ENCODE results near the gene RUBCN. TPM values are rescaled to one million over a fixed set of nuclear protein-coding genes. Genes with fewer than 3 reads are reported as not detected.

Gene RUBCN
- total and polyA plus RNA-seq, 10 donors, result 7.5 to 129 (median 60.6) TPM

DNA sequence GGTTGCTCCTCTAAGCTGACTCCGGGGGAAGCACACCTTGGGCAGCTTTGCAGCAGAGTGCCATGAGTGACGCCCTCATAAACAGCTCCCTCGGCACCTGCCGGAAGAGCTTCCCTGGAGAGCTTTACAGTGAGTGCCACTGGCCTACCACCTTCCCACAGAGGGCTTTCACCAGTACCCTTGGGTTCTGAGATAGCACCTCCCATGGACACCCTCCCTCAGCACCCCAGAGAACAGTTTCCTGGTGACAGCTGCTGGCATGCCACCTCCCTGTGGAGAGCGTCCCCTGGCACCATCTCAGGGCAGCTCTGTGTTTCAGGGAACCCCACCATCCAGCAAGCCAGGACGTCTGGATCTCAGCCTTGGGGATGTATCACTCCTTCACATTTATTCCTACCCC is 49.1 kb downstream of the RUBCN start:
- Histone ChIP-seq H3K4me1 (no peaks in the 10 kb centered on the region), H3K36me3 (peaks cover 5 to 100% (median 55%) of the 10 kb centered on the region in 6 donors), H3K4me3 (no peak overlapping the region), H3K27ac (no peak overlapping the region), H3K27me3 (replicated peaks in 1 of 7) (no peaks in the 10 kb centered on the region), H3K9me3 (no peaks in the 10 kb centered on the region)
- intact Hi-C loops (cut with DNase I; ENCODE audit: low total_unique reads), result no loop called here
- WGBS, 5 donors, result 91 to 98% (median 97%) methylated on average over 5 to 6 of the region's 6 CpGs
- TF ChIP-seq, protein P1, sequence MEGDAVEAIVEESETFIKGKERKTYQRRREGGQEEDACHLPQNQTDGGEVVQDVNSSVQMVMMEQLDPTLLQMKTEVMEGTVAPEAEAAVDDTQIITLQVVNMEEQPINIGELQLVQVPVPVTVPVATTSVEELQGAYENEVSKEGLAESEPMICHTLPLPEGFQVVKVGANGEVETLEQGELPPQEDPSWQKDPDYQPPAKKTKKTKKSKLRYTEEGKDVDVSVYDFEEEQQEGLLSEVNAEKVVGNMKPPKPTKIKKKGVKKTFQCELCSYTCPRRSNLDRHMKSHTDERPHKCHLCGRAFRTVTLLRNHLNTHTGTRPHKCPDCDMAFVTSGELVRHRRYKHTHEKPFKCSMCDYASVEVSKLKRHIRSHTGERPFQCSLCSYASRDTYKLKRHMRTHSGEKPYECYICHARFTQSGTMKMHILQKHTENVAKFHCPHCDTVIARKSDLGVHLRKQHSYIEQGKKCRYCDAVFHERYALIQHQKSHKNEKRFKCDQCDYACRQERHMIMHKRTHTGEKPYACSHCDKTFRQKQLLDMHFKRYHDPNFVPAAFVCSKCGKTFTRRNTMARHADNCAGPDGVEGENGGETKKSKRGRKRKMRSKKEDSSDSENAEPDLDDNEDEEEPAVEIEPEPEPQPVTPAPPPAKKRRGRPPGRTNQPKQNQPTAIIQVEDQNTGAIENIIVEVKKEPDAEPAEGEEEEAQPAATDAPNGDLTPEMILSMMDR (IDR thresholded peaks at IDR 0.05 in 8 of 11, conservative IDR thresholded peaks at IDR 0.05 in 3 of 11), result no peak
- TF ChIP-seq POLR2AphosphoS5 (IDR thresholded peaks at IDR 0.05) (no peak), POLR2A (IDR thresholded peaks at IDR 0.05) (no peak)
- DNase-seq, result no peak

DNA sequence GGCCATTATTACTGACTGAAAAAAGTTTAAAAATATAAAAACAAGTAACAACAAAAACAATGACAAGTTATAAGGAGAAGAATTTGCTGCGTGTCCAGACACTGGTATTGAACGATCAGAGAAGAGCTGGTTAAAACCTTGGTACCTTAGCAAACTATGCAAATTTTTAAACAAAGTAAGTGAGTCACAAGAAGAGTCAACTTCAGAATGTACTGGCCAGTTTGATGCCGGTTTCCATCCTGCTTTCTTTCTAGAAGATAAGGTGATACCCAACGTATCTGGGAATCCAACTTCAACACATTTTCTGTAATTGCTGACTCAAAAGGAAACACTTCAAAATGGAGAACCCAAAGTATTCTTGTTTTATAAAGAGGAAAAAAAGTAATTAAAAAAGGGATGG is 49.8 kb downstream of the RUBCN start:
- Histone ChIP-seq H3K27me3 (replicated peaks in 1 of 7) (no peaks in the 10 kb centered on the region), H3K36me3 (peaks cover 5 to 100% (median 56%) of the 10 kb centered on the region in 6 donors), H3K27ac (no peak overlapping the region), H3K4me1 (no peaks in the 10 kb centered on the region), H3K4me3 (no peak overlapping the region), H3K9me3 (no peaks in the 10 kb centered on the region)
- TF ChIP-seq, protein P1 (IDR thresholded peaks at IDR 0.05 in 8 of 11, conservative IDR thresholded peaks at IDR 0.05 in 3 of 11), result no peak
- TF ChIP-seq POLR2AphosphoS5 (IDR thresholded peaks at IDR 0.05) (no peak), POLR2A (IDR thresholded peaks at IDR 0.05) (no peak)
- 73 to 89% (median 80%) methylated on average over 4 of the region's 4 CpGs for WGBS, 5 donors
- no peak for DNase-seq
- intact Hi-C loops (cut with DNase I; ENCODE audit: low total_unique reads), result no loop called here

DNA sequence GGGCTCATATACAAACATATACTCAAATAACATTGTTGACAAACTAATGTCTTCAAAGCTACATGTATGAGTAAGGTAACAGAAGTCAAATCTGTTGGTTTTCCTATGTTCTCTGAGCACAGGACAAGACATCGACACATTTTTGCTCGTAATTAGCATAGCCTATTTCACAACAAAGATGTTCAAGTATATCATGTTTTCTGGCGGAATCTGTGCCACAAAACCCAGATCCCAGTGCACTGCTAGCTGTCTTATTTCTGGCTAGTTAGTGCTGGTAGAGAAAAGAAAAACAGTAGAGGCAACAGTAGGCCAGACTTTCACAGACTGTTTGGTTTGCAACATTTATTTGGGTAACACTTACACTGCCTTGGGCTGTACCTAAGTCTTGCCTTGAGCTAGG is 51.2 kb downstream of the RUBCN start:
- TF ChIP-seq, protein P1 (IDR thresholded peaks at IDR 0.05 in 8 of 11, conservative IDR thresholded peaks at IDR 0.05 in 3 of 11), result no peak
- no peak for TF ChIP-seq POLR2A (IDR thresholded peaks at IDR 0.05)
- TF ChIP-seq POLR2AphosphoS5 (IDR thresholded peaks at IDR 0.05), result no peak
- 92 to 98% (median 97%) methylated on average over 3 of the region's 3 CpGs for WGBS, 5 donors

DNA sequence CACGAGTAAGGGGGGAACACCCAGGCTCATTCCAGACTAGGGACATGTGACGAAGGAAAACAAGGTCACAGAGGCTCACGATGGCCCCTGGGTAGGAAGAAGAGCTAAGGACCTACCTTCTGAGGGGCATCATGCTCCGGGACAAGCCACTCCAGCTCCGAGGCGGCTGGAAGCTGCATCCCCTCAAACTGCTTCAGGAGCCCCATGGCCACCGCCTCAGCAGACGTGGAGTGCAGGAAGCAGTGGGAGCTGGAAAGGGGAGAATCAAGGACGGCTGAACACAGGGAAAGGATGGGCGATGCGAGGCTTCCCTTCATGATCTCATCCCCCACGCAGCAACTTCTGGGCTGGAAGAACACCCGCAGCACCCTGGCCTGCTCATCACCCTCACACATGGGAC is 53.5 kb downstream of the RUBCN start:
- 80 to 93% (median 85%) methylated on average over 13 of the region's 13 CpGs for WGBS, 5 donors
- Histone ChIP-seq H3K9me3 (no peaks in the 10 kb centered on the region), H3K27ac (no peak overlapping the region), H3K4me3 (no peak overlapping the region), H3K36me3 (peaks cover 5 to 97% (median 48%) of the 10 kb centered on the region in 6 donors), H3K4me1 (no peaks in the 10 kb centered on the region), H3K27me3 (replicated peaks in 1 of 7) (no peaks in the 10 kb centered on the region)
- intact Hi-C loops (cut with DNase I; ENCODE audit: low total_unique reads), result no loop called here
- TF ChIP-seq POLR2AphosphoS5 (IDR thresholded peaks at IDR 0.05), result no peak
- TF ChIP-seq POLR2A (IDR thresholded peaks at IDR 0.05), result no peak
- TF ChIP-seq, protein P1 (IDR thresholded peaks at IDR 0.05 in 8 of 11, conservative IDR thresholded peaks at IDR 0.05 in 3 of 11), result no peak
- DNase-seq, result no peak

More for the DNA sequence above, 51.2 kb downstream of the RUBCN start:
- peaks cover 5 to 100% (median 58%) of the 10 kb centered on the region in 6 donors for H3K36me3 ChIP-seq
- H3K27me3 ChIP-seq (replicated peaks in 1 of 7), result no peaks in the 10 kb centered on the region
- no peaks in the 10 kb centered on the region for H3K9me3 ChIP-seq
- no peak overlapping the region for H3K4me3 ChIP-seq
- intact Hi-C loops (cut with DNase I; ENCODE audit: low total_unique reads), result no loop called here
- no peak overlapping the region for H3K27ac ChIP-seq
- no peaks in the 10 kb centered on the region for H3K4me1 ChIP-seq
- no peak for DNase-seq
